ENCODE measurements around the gene OR5L1. TPM values are rescaled to one million over a fixed set of nuclear protein-coding genes. Genes with fewer than 3 reads are reported as not detected.

Gene OR5L1
- not detected in 2 replicates for total RNA-seq (2014; rRNA removed; shearing (Covaris generic); ENCODE audit: low replicate concordance)

DNA sequence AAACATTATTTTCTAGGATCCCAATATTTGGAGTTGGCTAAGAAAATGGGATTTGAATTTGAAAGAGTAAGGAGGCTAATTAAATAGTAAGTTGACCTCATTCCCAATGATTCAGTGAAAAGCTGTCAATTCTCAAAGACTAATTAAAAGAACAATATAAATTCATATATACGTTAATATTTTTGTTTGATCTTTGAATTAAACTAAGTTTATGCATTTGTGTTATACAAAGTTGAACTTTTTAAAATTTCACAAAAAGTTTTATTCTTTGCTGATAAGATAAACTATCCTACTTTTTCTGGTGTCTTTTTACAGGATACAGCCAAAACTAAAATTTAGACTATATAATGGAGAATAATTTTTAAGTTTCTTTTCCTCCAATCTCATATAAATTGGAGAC, at the start of gene OR5L1:
Gene OR5L1, plus strand, starts transcription at position 301 of the 400 bp plus-strand sequence. CDS start 100 bp downstream, outside the sequence.
- H3K9ac ChIP-seq (ENCODE audit: low read length): no peak within 1 kb of the TSS
- no peak within 1 kb of the TSS for H2AFZ ChIP-seq (ENCODE audit: low read length)
- H3K4me3 ChIP-seq (ENCODE audit: low read length): no peak within 1 kb of the TSS
- no peaks in the 10 kb centered on the region for H3K79me2 ChIP-seq (ENCODE audit: low read length)
- DNase-seq: no peak
- H3K27ac ChIP-seq (ENCODE audit: low read length): no peak within 1 kb of the TSS
- no peaks in the 10 kb centered on the region for H4K20me1 ChIP-seq (ENCODE audit: insufficient read depth, low read depth, low read length)
- H3K9me3 ChIP-seq (ENCODE audit: low read length): peaks cover 18% of the 10 kb centered on the region
- no peak within 1 kb of the TSS for H3K4me2 ChIP-seq (ENCODE audit: low read depth, low read length, poor library complexity, severe bottlenecking)
- no peaks in the 10 kb centered on the region for H3K36me3 ChIP-seq (ENCODE audit: insufficient read depth, low read length)
- no peaks in the 10 kb centered on the region for H3K4me1 ChIP-seq (ENCODE audit: low read length)
- no peaks in the 10 kb centered on the region for H3K9me2 ChIP-seq (replicated peaks; ENCODE audit: insufficient read depth, low read length)
- no peaks in the 10 kb centered on the region for H3K27me3 ChIP-seq (ENCODE audit: low read length)

GRCh38 chr11:55773138-55773537, 38.0 kb upstream of the OR5L1 start, which contains the start of gene OR5D13:
TSS of gene OR5D13 (plus strand) at chr11:55773438. CDS start at chr11:55773438, 0 bp downstream.
- H3K4me3 ChIP-seq (ENCODE audit: low read length): no peak within 1 kb of the TSS
- no peaks in the 10 kb centered on the region for H3K36me3 ChIP-seq (ENCODE audit: insufficient read depth, low read length)
- no peaks in the 10 kb centered on the region for H3K27me3 ChIP-seq (ENCODE audit: low read length)
- H4K20me1 ChIP-seq (ENCODE audit: insufficient read depth, low read depth, low read length): no peaks in the 10 kb centered on the region
- H3K79me2 ChIP-seq (ENCODE audit: low read length): no peaks in the 10 kb centered on the region
- H3K4me2 ChIP-seq (ENCODE audit: low read depth, low read length, poor library complexity, severe bottlenecking): no peak within 1 kb of the TSS
- H3K27ac ChIP-seq (ENCODE audit: low read length): no peak within 1 kb of the TSS
- no peak for DNase-seq
- H2AFZ ChIP-seq (ENCODE audit: low read length): no peak within 1 kb of the TSS
- H3K9ac ChIP-seq (ENCODE audit: low read length): no peak within 1 kb of the TSS
- peaks cover 24% of the 10 kb centered on the region for H3K9me3 ChIP-seq (ENCODE audit: low read length)
- no peaks in the 10 kb centered on the region for H3K4me1 ChIP-seq (ENCODE audit: low read length)
- H3K9me2 ChIP-seq (replicated peaks; ENCODE audit: insufficient read depth, low read length): no peaks in the 10 kb centered on the region

DNA sequence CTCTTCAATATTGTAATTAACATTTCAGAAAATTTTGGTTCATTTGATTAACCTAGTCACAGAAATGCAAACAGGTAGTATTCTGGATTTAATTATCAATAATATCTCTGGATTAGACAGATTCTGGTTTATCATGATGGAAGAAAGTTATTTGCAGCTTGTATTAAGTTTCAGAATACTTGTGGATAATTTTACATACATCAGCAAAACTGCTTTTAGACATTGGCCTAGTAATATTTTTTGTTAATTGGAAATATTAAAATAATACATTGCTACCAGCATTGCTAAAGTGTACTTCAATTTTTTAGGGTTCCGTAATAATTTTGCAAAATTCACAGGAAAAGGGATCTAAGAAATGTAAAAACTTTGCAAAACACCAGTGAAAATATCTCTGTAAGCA, 19.6 kb upstream of the OR5L1 start:
- DNase-seq: no peak
- no peak overlapping the region for H3K4me3 ChIP-seq (ENCODE audit: low read length)
- no peaks in the 10 kb centered on the region for H3K27me3 ChIP-seq (ENCODE audit: low read length)
- H3K36me3 ChIP-seq (ENCODE audit: insufficient read depth, low read length): no peaks in the 10 kb centered on the region
- H4K20me1 ChIP-seq (ENCODE audit: insufficient read depth, low read depth, low read length): no peaks in the 10 kb centered on the region
- peaks cover 10% of the 10 kb centered on the region for H3K9me3 ChIP-seq (ENCODE audit: low read length)
- H2AFZ ChIP-seq (ENCODE audit: low read length): no peak overlapping the region
- no peaks in the 10 kb centered on the region for H3K79me2 ChIP-seq (ENCODE audit: low read length)
- H3K27ac ChIP-seq (ENCODE audit: low read length): no peak overlapping the region
- H3K4me1 ChIP-seq (ENCODE audit: low read length): no peaks in the 10 kb centered on the region
- H3K9ac ChIP-seq (ENCODE audit: low read length): no peak overlapping the region
- no peak overlapping the region for H3K4me2 ChIP-seq (ENCODE audit: low read depth, low read length, poor library complexity, severe bottlenecking)
- no peaks in the 10 kb centered on the region for H3K9me2 ChIP-seq (replicated peaks; ENCODE audit: insufficient read depth, low read length)

- H3K9me3 ChIP-seq (ENCODE audit: low read length): peaks cover 10% of the 10 kb centered on the region
- H3K4me2 ChIP-seq (ENCODE audit: low read depth, low read length, poor library complexity, severe bottlenecking): no peak overlapping the region
- no peak for DNase-seq
- no peaks in the 10 kb centered on the region for H3K36me3 ChIP-seq (ENCODE audit: insufficient read depth, low read length)
- H3K9ac ChIP-seq (ENCODE audit: low read length): no peak overlapping the region
- no peaks in the 10 kb centered on the region for H3K79me2 ChIP-seq (ENCODE audit: low read length)
- no peaks in the 10 kb centered on the region for H3K27me3 ChIP-seq (ENCODE audit: low read length)
- H3K4me1 ChIP-seq (ENCODE audit: low read length): no peaks in the 10 kb centered on the region
- H3K27ac ChIP-seq (ENCODE audit: low read length): no peak overlapping the region
- H2AFZ ChIP-seq (ENCODE audit: low read length): no peak overlapping the region
- no peak overlapping the region for H3K4me3 ChIP-seq (ENCODE audit: low read length)
- no peaks in the 10 kb centered on the region for H3K9me2 ChIP-seq (replicated peaks; ENCODE audit: insufficient read depth, low read length)
- H4K20me1 ChIP-seq (ENCODE audit: insufficient read depth, low read depth, low read length): no peaks in the 10 kb centered on the region
Observed at GRCh38 chr11:55793321-55793720, 17.8 kb upstream of the OR5L1 start.

GRCh38 chr11:55795256-55795655, 15.9 kb upstream of the OR5L1 start, which contains the start of gene OR5D14:
TSS of gene OR5D14 (plus strand) at chr11:55795556. CDS start at chr11:55795556, 0 bp downstream.
- no peak for DNase-seq
- Histone ChIP-seq H4K20me1 (ENCODE audit: insufficient read depth, low read depth, low read length) (no peaks in the 10 kb centered on the region), H3K4me3 (ENCODE audit: low read length) (no peak within 1 kb of the TSS), H3K9me2 (replicated peaks; ENCODE audit: insufficient read depth, low read length) (no peaks in the 10 kb centered on the region), H3K9ac (ENCODE audit: low read length) (no peak within 1 kb of the TSS), H3K79me2 (ENCODE audit: low read length) (no peaks in the 10 kb centered on the region), H3K4me1 (ENCODE audit: low read length) (no peaks in the 10 kb centered on the region), H3K27ac (ENCODE audit: low read length) (no peak within 1 kb of the TSS), H2AFZ (ENCODE audit: low read length) (no peak within 1 kb of the TSS), H3K27me3 (ENCODE audit: low read length) (no peaks in the 10 kb centered on the region), H3K36me3 (ENCODE audit: insufficient read depth, low read length) (no peaks in the 10 kb centered on the region), H3K4me2 (ENCODE audit: low read depth, low read length, poor library complexity, severe bottlenecking) (no peak within 1 kb of the TSS), H3K9me3 (ENCODE audit: low read length) (peaks cover 15% of the 10 kb centered on the region)

DNA sequence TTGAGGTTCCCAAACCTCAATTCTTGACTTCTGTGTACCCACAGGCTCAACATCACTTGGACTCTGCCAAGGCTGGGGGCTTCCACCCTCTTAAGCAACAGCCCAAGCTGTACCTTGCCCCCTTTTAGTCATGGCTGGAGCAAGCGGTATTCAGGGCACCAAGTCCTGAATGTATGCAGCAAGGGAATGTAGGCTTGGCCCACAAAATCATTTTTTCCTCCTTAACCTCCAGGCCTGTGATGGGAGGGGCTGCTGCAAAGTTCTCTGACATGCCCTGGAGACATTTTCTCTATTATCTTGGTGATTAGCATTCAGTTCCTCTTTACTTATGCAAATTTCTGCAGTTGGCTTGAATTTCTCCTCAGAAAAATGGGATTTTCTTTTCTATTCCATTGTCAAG, 4.9 kb upstream of the OR5L1 start:
- H3K4me1 ChIP-seq (ENCODE audit: low read length): no peaks in the 10 kb centered on the region
- peaks cover 23% of the 10 kb centered on the region for H3K9me3 ChIP-seq (ENCODE audit: low read length)
- H3K27ac ChIP-seq (ENCODE audit: low read length): no peak overlapping the region
- no peaks in the 10 kb centered on the region for H4K20me1 ChIP-seq (ENCODE audit: insufficient read depth, low read depth, low read length)
- H3K27me3 ChIP-seq (ENCODE audit: low read length): no peaks in the 10 kb centered on the region
- H3K9ac ChIP-seq (ENCODE audit: low read length): no peak overlapping the region
- no peaks in the 10 kb centered on the region for H3K79me2 ChIP-seq (ENCODE audit: low read length)
- H3K4me2 ChIP-seq (ENCODE audit: low read depth, low read length, poor library complexity, severe bottlenecking): no peak overlapping the region
- no peak for DNase-seq
- H3K36me3 ChIP-seq (ENCODE audit: insufficient read depth, low read length): no peaks in the 10 kb centered on the region
- no peaks in the 10 kb centered on the region for H3K9me2 ChIP-seq (replicated peaks; ENCODE audit: insufficient read depth, low read length)
- H2AFZ ChIP-seq (ENCODE audit: low read length): no peak overlapping the region
- H3K4me3 ChIP-seq (ENCODE audit: low read length): no peak overlapping the region

GRCh38 chr11:55819330-55819729, 8.2 kb downstream of the OR5L1 start, which contains the start of gene OR5D18:
TSS of gene OR5D18 (plus strand) at chr11:55819630. CDS start at chr11:55819630, 0 bp downstream.
- Histone ChIP-seq H3K36me3 (ENCODE audit: insufficient read depth, low read length) (no peaks in the 10 kb centered on the region), H3K9ac (ENCODE audit: low read length) (no peak within 1 kb of the TSS), H3K9me2 (replicated peaks; ENCODE audit: insufficient read depth, low read length) (no peaks in the 10 kb centered on the region), H3K27ac (ENCODE audit: low read length) (no peak within 1 kb of the TSS), H2AFZ (ENCODE audit: low read length) (no peak within 1 kb of the TSS), H3K79me2 (ENCODE audit: low read length) (no peaks in the 10 kb centered on the region), H3K27me3 (ENCODE audit: low read length) (no peaks in the 10 kb centered on the region), H3K4me1 (ENCODE audit: low read length) (no peaks in the 10 kb centered on the region), H3K4me2 (ENCODE audit: low read depth, low read length, poor library complexity, severe bottlenecking) (no peak within 1 kb of the TSS), H3K9me3 (ENCODE audit: low read length) (peaks cover 11% of the 10 kb centered on the region; the same call in 1 of the 2 replicates), H3K4me3 (ENCODE audit: low read length) (no peak within 1 kb of the TSS), H4K20me1 (ENCODE audit: insufficient read depth, low read depth, low read length) (no peaks in the 10 kb centered on the region)
- DNase-seq: no peak

GRCh38 chr11:55826919-55827318, 15.8 kb downstream of the OR5L1 start, which contains the start of gene OR5L2:
TSS of gene OR5L2 (plus strand) at chr11:55827219. CDS start at chr11:55827219, 0 bp downstream.
- H3K9ac ChIP-seq (ENCODE audit: low read length): no peak within 1 kb of the TSS
- H2AFZ ChIP-seq (ENCODE audit: low read length): no peak within 1 kb of the TSS
- no peak within 1 kb of the TSS for H3K4me2 ChIP-seq (ENCODE audit: low read depth, low read length, poor library complexity, severe bottlenecking)
- 0 out of 2 replicates have a peak, but pooled peaks cover 2% of the 10 kb centered on the region for H3K9me3 ChIP-seq (ENCODE audit: low read length)
- H3K27me3 ChIP-seq (ENCODE audit: low read length): no peaks in the 10 kb centered on the region
- no peak for DNase-seq
- H3K27ac ChIP-seq (ENCODE audit: low read length): no peak within 1 kb of the TSS
- no peak within 1 kb of the TSS for H3K4me3 ChIP-seq (ENCODE audit: low read length)
- no peaks in the 10 kb centered on the region for H3K79me2 ChIP-seq (ENCODE audit: low read length)
- no peaks in the 10 kb centered on the region for H4K20me1 ChIP-seq (ENCODE audit: insufficient read depth, low read depth, low read length)
- H3K4me1 ChIP-seq (ENCODE audit: low read length): no peaks in the 10 kb centered on the region
- H3K36me3 ChIP-seq (ENCODE audit: insufficient read depth, low read length): no peaks in the 10 kb centered on the region
- no peaks in the 10 kb centered on the region for H3K9me2 ChIP-seq (replicated peaks; ENCODE audit: insufficient read depth, low read length)

Measured in Karpas-422 (cell line).